Activated B cell treated with CpG ODN at 0.5 μM for 24 hours (primary cell): ENCODE data around the gene ZAR1. TPM values are rescaled to one million over a fixed set of nuclear protein-coding genes. Genes with fewer than 3 reads are reported as not detected.

Experiments used
- ATAC-seq: fragments of 200-7000 bp; cut with Tn5 transposase; one replicate; pipeline ENCODE4 v1.10.0; 2021; ENCODE audit warnings: low read depth, mild to moderate bottlenecking, moderate library complexity
- CTCF ChIA-PET: fragments of 350-600 bp; sonication (Branson Sonifier 250); formaldehyde crosslinking; loops from one replicate; lab custom pipeline; 2021; ENCODE audit warnings: antibody characterized with exemption; lab: Charles Lee
- POLR2A ChIA-PET: fragments of 350-600 bp; sonication (Branson Sonifier 250); formaldehyde crosslinking; loops from one replicate; lab custom pipeline; 2021; ENCODE audit warnings: antibody characterized with exemption; lab: Charles Lee
- DNase-seq: peaks from one replicate; pipeline ENCODE4 v3.0.0; 2022
- H3K27ac Mint-ChIP-seq: one replicate; pipeline ENCODE4 v1.8.0; 2020; ENCODE audit warnings: mixed read lengths
- H3K27me3 Mint-ChIP-seq: one replicate; pipeline ENCODE4 v1.8.0; 2021; ENCODE audit warnings: mixed read lengths
- H3K36me3 Mint-ChIP-seq: one replicate; pipeline ENCODE4 v1.8.0; 2021; ENCODE audit warnings: low read depth, mixed read lengths
- H3K4me1 Mint-ChIP-seq: one replicate; pipeline ENCODE4 v1.8.0; 2021; ENCODE audit warnings: mixed read lengths
- H3K4me3 Mint-ChIP-seq: one replicate; pipeline ENCODE4 v1.8.0; 2020; ENCODE audit warnings: mild to moderate bottlenecking, mixed read lengths
- H3K9me3 Mint-ChIP-seq: one replicate; pipeline ENCODE4 v1.8.0; 2020; ENCODE audit warnings: mixed read lengths
- intact Hi-C: fragments of 100-400 bp; cut with micrococcal nuclease; formaldehyde crosslinking; loops from one replicate; pipeline ENCODE4 v1.15.1; 2024
- total RNA-seq: library from RNA; stranded (reverse); gene quantifications from 2 replicates; pipeline ENCODE4 v1.2.3, GENCODE V29; 2022
- TF ChIP-seq, protein P1 (sequence below): fragments of 200-600 bp; IDR thresholded peaks from one replicate; pipeline ENCODE4 v1.8.0; 2022; ENCODE audit warnings: antibody characterized with exemption, mild to moderate bottlenecking

ZAR1 gene
- total RNA-seq, 1 donor from 2014 or later, result not detected

DNA sequence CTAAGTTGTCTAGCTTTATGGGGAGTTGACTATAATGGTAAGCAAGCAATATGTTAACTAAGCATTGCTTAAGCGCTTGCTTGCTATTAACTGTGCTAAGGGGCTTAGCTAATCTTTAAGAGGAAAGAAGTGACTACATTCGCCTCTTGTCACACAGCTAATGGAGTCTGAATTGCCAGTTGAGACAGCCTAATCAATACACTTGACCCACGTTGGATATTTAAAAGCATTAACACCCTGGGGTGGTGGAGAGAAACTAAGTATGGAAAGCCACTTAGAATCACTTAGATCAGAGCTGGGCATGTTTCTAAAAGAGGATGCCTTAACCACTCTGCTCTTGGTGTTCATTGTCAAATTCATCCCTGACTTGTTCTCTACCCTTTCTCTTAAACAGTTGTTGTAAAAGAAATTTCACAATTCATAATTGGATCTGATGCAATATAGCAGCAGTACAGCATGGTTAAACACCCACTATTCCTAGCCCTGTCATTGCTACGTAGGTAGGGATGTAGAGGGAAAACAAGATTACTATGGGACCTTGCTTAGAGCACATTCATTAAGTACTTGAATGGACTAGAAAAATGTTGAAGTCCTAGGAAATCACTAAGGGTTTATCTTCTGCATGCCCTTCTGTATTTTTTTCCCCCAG is 3.5 kb downstream of the ZAR1 start:
- intact Hi-C loops, result no loop called here
- Mint-ChIP-seq H3K9me3 (no peaks in the 10 kb centered on the region), H3K36me3 (peaks cover 12% of the 10 kb centered on the region), H3K27ac (no peak overlapping the region), H3K4me3 (no peak overlapping the region), H3K4me1 (peaks cover 6% of the 10 kb centered on the region), H3K27me3 (peaks cover 20% of the 10 kb centered on the region)
- ChIA-PET CTCF (no interaction called here), POLR2A (no interaction called here)
- ATAC-seq (no peak), DNase-seq (no peak)
- TF ChIP-seq, protein P1, sequence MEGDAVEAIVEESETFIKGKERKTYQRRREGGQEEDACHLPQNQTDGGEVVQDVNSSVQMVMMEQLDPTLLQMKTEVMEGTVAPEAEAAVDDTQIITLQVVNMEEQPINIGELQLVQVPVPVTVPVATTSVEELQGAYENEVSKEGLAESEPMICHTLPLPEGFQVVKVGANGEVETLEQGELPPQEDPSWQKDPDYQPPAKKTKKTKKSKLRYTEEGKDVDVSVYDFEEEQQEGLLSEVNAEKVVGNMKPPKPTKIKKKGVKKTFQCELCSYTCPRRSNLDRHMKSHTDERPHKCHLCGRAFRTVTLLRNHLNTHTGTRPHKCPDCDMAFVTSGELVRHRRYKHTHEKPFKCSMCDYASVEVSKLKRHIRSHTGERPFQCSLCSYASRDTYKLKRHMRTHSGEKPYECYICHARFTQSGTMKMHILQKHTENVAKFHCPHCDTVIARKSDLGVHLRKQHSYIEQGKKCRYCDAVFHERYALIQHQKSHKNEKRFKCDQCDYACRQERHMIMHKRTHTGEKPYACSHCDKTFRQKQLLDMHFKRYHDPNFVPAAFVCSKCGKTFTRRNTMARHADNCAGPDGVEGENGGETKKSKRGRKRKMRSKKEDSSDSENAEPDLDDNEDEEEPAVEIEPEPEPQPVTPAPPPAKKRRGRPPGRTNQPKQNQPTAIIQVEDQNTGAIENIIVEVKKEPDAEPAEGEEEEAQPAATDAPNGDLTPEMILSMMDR, result no peak

DNA sequence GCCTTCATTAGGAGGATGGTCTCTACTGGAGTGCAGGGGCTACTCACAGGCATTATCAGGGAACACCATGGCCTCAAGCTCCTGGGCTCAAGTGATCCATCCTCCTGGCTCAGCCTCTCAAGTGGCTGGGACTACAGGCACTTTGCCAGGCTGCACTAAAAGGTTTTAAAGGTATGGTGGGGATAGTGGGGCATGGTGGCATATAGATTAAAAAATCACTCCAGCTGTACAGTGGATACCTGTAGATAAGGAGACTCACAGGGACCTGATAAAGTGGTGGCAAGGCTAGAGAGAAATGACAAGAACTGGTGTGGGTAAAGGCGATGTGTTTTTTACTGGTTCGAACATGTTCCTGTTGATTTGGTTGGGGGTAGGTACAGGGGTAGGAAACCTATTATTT is 5.9 kb downstream of the ZAR1 start:
- ChIA-PET CTCF (no interaction called here), POLR2A (no interaction called here)
- Mint-ChIP-seq H3K27me3 (peaks cover 9% of the 10 kb centered on the region), H3K36me3 (peaks cover 33% of the 10 kb centered on the region), H3K4me1 (no peaks in the 10 kb centered on the region), H3K9me3 (no peaks in the 10 kb centered on the region), H3K27ac (no peak overlapping the region), H3K4me3 (no peak overlapping the region)
- no peak for ATAC-seq
- TF ChIP-seq, protein P1, result no peak
- DNase-seq, result no peak
- intact Hi-C loops, result loop anchor here (5.0 kb wide), 1 partner anchor 179 kb away; no protein-coding TSS in a partner anchor

DNA sequence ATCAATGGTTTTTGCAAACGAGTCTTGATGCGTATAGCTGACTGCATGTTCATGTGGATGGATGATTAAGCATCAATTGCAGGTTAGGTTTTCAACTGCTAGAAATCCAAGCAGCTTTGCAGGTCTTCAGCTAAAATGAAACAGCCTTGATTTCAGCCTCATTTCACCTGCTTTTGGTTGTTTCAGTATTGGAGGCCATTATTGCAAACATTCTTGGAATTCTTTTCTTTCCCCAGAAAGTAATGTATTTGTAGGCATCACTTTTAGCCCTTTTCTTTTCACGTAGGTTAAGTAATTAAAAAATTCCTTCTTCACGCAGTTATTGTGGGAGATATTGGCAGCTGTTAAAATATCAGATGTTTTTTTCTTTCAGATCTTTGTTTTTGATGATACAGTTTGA is 8.8 kb downstream of the ZAR1 start:
- intact Hi-C loops, result loop anchor here (5.0 kb wide), 1 partner anchor 182 kb away; no protein-coding TSS in a partner anchor
- no peak for ATAC-seq
- no peak for DNase-seq
- Mint-ChIP-seq H3K4me3 (no peak overlapping the region), H3K36me3 (peaks cover 44% of the 10 kb centered on the region), H3K9me3 (no peaks in the 10 kb centered on the region), H3K27me3 (no peaks in the 10 kb centered on the region), H3K4me1 (no peaks in the 10 kb centered on the region), H3K27ac (no peak overlapping the region)
- ChIA-PET POLR2A (no interaction called here), CTCF (no interaction called here)
- TF ChIP-seq, protein P1, result no peak

DNA sequence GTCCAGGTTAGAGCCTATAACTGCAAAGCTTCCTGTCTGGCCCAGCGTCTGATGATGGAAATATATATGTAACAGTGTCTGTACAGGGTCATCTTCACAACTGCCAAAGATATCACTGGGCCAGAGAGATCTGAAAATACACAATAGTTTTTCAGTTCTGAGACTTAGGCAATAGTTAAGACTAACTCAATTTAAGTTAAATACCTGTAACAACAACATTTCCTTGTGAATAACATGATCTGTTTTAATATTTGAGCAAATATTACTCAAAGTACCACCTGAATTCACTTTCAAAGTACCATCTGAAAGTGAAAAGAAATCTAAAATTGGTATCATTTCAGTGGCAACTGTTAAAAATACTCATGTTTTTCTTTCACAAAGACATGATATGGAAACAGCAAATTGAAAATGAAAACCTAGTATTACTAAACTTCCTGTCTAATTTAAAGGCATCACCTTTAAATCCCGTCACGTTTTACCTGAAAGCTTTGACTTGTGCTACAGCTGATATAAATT is 9.6 kb downstream of the ZAR1 start:
- ATAC-seq (no peak), DNase-seq (no peak)
- intact Hi-C loops, result loop anchor here (5.0 kb wide), 1 partner anchor 182 kb away; no protein-coding TSS in a partner anchor
- no peaks in the 10 kb centered on the region for H3K9me3 Mint-ChIP-seq
- no peaks in the 10 kb centered on the region for H3K4me1 Mint-ChIP-seq
- H3K36me3 Mint-ChIP-seq, result peaks cover 49% of the 10 kb centered on the region
- TF ChIP-seq, protein P1, result no peak
- CTCF ChIA-PET, result interaction anchor here (0.8 kb wide), 1 partner anchor 15 kb away, joined by 3 read pairs; no protein-coding TSS in a partner anchor
- no peak overlapping the region for H3K27ac Mint-ChIP-seq
- H3K4me3 Mint-ChIP-seq, result no peak overlapping the region
- POLR2A ChIA-PET, result no interaction called here
- no peaks in the 10 kb centered on the region for H3K27me3 Mint-ChIP-seq

DNA sequence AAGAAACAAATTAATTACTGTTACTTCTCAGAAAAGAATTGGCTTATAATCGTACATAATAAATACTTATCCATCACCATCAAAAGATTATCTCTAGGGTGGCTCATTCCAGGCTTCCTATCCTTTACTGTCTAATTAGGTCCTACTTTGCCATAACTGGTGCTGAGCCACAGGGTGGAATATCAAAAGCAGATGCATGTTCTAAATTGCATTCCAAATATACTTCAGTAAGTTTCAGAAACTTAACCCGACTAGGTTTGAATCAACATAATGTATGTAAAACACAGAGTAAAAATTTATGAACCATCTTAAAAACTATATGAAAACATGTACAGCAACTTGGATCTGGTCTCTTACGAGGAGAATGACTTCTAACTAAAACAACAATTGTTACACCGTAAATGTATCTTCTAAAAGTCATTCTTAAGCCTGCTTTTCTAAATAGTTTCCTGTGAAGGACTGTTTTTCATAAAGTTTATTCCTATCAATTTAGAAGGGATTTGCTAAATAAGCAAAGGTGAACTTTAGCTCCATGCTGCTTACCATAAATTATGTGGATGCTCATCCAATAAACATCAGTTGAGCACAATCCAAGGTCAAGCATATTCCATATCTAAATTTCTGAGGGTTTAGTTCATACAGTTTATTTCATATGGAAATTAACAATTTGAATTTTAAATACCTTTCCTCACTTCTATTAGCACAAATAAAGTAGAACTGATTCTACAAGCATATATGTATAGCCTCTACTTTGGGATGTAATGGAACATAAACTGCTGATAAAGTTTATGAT is 13.4 kb downstream of the ZAR1 start:
- ATAC-seq, result no peak
- Mint-ChIP-seq H3K27ac (no peak overlapping the region), H3K27me3 (no peaks in the 10 kb centered on the region), H3K4me1 (no peaks in the 10 kb centered on the region), H3K36me3 (peaks cover 60% of the 10 kb centered on the region), H3K9me3 (no peaks in the 10 kb centered on the region), H3K4me3 (no peak overlapping the region)
- CTCF ChIA-PET, result no interaction called here
- DNase-seq, result no peak
- POLR2A ChIA-PET, result no interaction called here
- TF ChIP-seq, protein P1, result no peak
- intact Hi-C loops, result no loop called here
